HuH-7.5 (cell line): ENCODE measurements around the gene SLC39A11.
"Not testable (repeated sequence)": the region's sequence is repeated elsewhere in the genome, so short reads cannot be mapped to it uniquely, and the experiment has no call there.

ENCODE experiments used
- DNase-seq: peaks from one replicate; pipeline ENCODE4 v3.0.0; 2011; ENCODE audit warnings: low spot score

Gene SLC39A11

GRCh38 chr17:72829883-72830282 lies 262.6 kb downstream of the SLC39A11 start:
- no peak for DNase-seq

- DNase-seq, result no peak
Observed at GRCh38 chr17:72826602-72827001, 265.9 kb downstream of the SLC39A11 start.

- DNase-seq, result not testable (repeated sequence)
Observed at GRCh38 chr17:72826059-72826458, 266.4 kb downstream of the SLC39A11 start.

GRCh38 chr17:72825218-72825617 lies 267.3 kb downstream of the SLC39A11 start:
- no peak for DNase-seq

- not testable (repeated sequence) for DNase-seq
Observed at GRCh38 chr17:72824267-72824666, 268.2 kb downstream of the SLC39A11 start.

- no peak for DNase-seq
Observed at GRCh38 chr17:72822358-72823023, 270.0 kb downstream of the SLC39A11 start.

- DNase-seq, result no peak
Observed at GRCh38 chr17:72816406-72816805, 276.1 kb downstream of the SLC39A11 start.

GRCh38 chr17:72813481-72813880 lies 279.0 kb downstream of the SLC39A11 start:
- no peak for DNase-seq

- DNase-seq, result no peak
Observed at GRCh38 chr17:72812823-72813222, 279.7 kb downstream of the SLC39A11 start.

- no peak for DNase-seq
Observed at GRCh38 chr17:72811976-72812687, 280.4 kb downstream of the SLC39A11 start.

- no peak for DNase-seq
Observed at GRCh38 chr17:72810991-72811508, 281.4 kb downstream of the SLC39A11 start.

GRCh38 chr17:72806011-72806410 lies 286.5 kb downstream of the SLC39A11 start:
- no peak for DNase-seq

GRCh38 chr17:72804949-72805707 lies 287.4 kb downstream of the SLC39A11 start:
- DNase-seq, result no peak

GRCh38 chr17:72802726-72803125 lies 289.8 kb downstream of the SLC39A11 start:
- DNase-seq, result no peak

GRCh38 chr17:72797142-72797541 lies 295.3 kb downstream of the SLC39A11 start:
- DNase-seq, result no peak

- no peak for DNase-seq
Observed at GRCh38 chr17:72795941-72796340, 296.5 kb downstream of the SLC39A11 start.

GRCh38 chr17:72794152-72794551 lies 298.3 kb downstream of the SLC39A11 start:
- DNase-seq, result no peak

GRCh38 chr17:72792771-72793170 lies 299.7 kb downstream of the SLC39A11 start:
- no peak for DNase-seq

- no peak for DNase-seq
Observed at GRCh38 chr17:72790190-72790589, 302.3 kb downstream of the SLC39A11 start.

- no peak for DNase-seq
Observed at GRCh38 chr17:72789711-72790110, 302.8 kb downstream of the SLC39A11 start.

GRCh38 chr17:72788950-72789585 lies 303.4 kb downstream of the SLC39A11 start:
- no peak for DNase-seq

GRCh38 chr17:72786209-72786608 lies 306.3 kb downstream of the SLC39A11 start:
- DNase-seq, result no peak
